ENCODE measurements around the gene TMEM35A. TPM values are rescaled to one million over a fixed set of nuclear protein-coding genes. Genes with fewer than 3 reads are reported as not detected.

TMEM35A gene
- total and polyA plus RNA-seq, 9 of the 15 experiments (the other 6 are each of a cell fraction or from before 2014, with no cell fraction given), result not detected

- TF ChIP-seq ZNF444 (CRISPR knock-in tag; IDR thresholded peaks at IDR 0.05) (no peak), SMARCA4 (IDR thresholded peaks at IDR 0.05) (peak; percentile 66), DPF2 (IDR thresholded peaks at IDR 0.05) (peak; percentile 80), ESRRB (CRISPR knock-in tag; IDR thresholded peaks at IDR 0.05; ENCODE audit: borderline replicate concordance) (no peak), ZEB2 (IDR thresholded peaks at IDR 0.05) (0 out of 2 replicates have a peak, but pooled peaks have one; percentile 23), FOXP4 (CRISPR knock-in tag; IDR thresholded peaks at IDR 0.05; ENCODE audit: borderline replicate concordance) (no peak), FOSL1 (tag; conservative IDR thresholded peaks at IDR 0.05) (peak; percentile 78), ZNF586 (CRISPR knock-in tag; conservative IDR thresholded peaks at IDR 0.05) (no peak), TCF3 (CRISPR knock-in tag; IDR thresholded peaks at IDR 0.05) (peak; percentile 58), PRDM10 (IDR thresholded peaks at IDR 0.05; ENCODE audit: partially characterized antibody) (no peak), SPI1 (IDR thresholded peaks at IDR 0.05; ENCODE audit: borderline replicate concordance, low read depth, low read length) (peak; percentile 91), CTBP1 (IDR thresholded peaks at IDR 0.05; ENCODE audit: borderline replicate concordance) (peak; percentile 20; the same call in 1 of the 2 replicates), HEY1 (CRISPR knock-in tag; IDR thresholded peaks at IDR 0.05; ENCODE audit: borderline replicate concordance) (no peak), NCOA1 (IDR thresholded peaks at IDR 0.05; ENCODE audit: low read depth) (no peak), KAT2B (IDR thresholded peaks at IDR 0.05; ENCODE audit: low read depth, low read length) (no peak), LCOR (CRISPR knock-in tag; IDR thresholded peaks at IDR 0.05) (peak; percentile 81), ATF3 (IDR thresholded peaks at IDR 0.05) (peak; percentile 71), ATF3 (CRISPR knock-in tag; conservative IDR thresholded peaks at IDR 0.05) (no peak), HES1 (IDR thresholded peaks at IDR 0.05; ENCODE audit: low read depth) (no peak), PKNOX1 (IDR thresholded peaks at IDR 0.05) (peak; percentile 30; the same call in 1 of the 2 replicates), XRCC3 (IDR thresholded peaks at IDR 0.05) (no peak), CBFA2T2 (conservative IDR thresholded peaks at IDR 0.05) (peak; percentile 57), CEBPB (tag; IDR thresholded peaks at IDR 0.05) (peak; percentile 60)
Measured at GRCh38 chrX:101057093-101057714, 21.5 kb upstream of the TMEM35A start (continued).

Measured in K562 (cell line).